KMS-11 (cell line): ENCODE measurements around the gene TRIM58.

Source experiments
- H2AFZ ChIP-seq: fragments of 200-600 bp; sonication (generic); 2 replicates; pipeline ENCODE4 v1.6.1; 2016; ENCODE audit warnings: antibody characterized with exemption, mixed run types, low read depth
- H3K27ac ChIP-seq: fragments of 200-600 bp; sonication (generic); 2 replicates; pipeline ENCODE4 v1.6.1; 2016; ENCODE audit warnings: mild to moderate bottlenecking, mixed run types
- H3K27me3 ChIP-seq: fragments of 200-600 bp; sonication (generic); 2 replicates; pipeline ENCODE4 v1.6.1; 2017; ENCODE audit warnings: mild to moderate bottlenecking, low read depth, mixed run types, moderate library complexity; ENCODE audit not compliant: insufficient read depth
- H3K36me3 ChIP-seq: fragments of 200-600 bp; sonication (generic); 2 replicates; pipeline ENCODE4 v1.6.1; 2017; ENCODE audit warnings: mild to moderate bottlenecking, mixed run types; ENCODE audit not compliant: insufficient read depth
- H3K4me1 ChIP-seq: fragments of 200-600 bp; sonication (generic); 2 replicates; pipeline ENCODE4 v1.6.1; 2016; ENCODE audit warnings: mild to moderate bottlenecking, low read depth, mixed run types; ENCODE audit not compliant: poor library complexity, severe bottlenecking
- H3K4me2 ChIP-seq: fragments of 200-600 bp; sonication (generic); 2 replicates; pipeline ENCODE4 v1.7.0; 2016; ENCODE audit warnings: mild to moderate bottlenecking, mixed run types
- H3K4me3 ChIP-seq: fragments of 200-600 bp; sonication (generic); IDR thresholded peaks from 2 replicates; pipeline ENCODE4 v1.6.1; 2017; ENCODE audit warnings: low read depth, low read length, mixed read lengths; ENCODE audit not compliant: insufficient read depth
- H3K79me2 ChIP-seq: fragments of 200-600 bp; sonication (generic); 2 replicates; pipeline ENCODE4 v1.6.1; 2016; ENCODE audit warnings: low read depth, mixed run types; ENCODE audit not compliant: insufficient read depth
- H3K9ac ChIP-seq: fragments of 200-600 bp; sonication (generic); 2 replicates; pipeline ENCODE4 v1.6.1; 2016; ENCODE audit warnings: mild to moderate bottlenecking, mixed run types
- H4K20me1 ChIP-seq: fragments of 200-600 bp; sonication (generic); 2 replicates; pipeline ENCODE4 v1.6.1; 2016; ENCODE audit warnings: mild to moderate bottlenecking, mixed run types; ENCODE audit not compliant: insufficient read depth
- CTCF ChIP-seq: fragments of 200-600 bp; sonication (generic); conservative IDR thresholded peaks from 2 replicates; pipeline ENCODE4 v1.6.1; 2017; ENCODE audit warnings: low read depth, mild to moderate bottlenecking, antibody characterized with exemption, low read length, moderate library complexity, mixed read lengths

TRIM58 gene

DNA sequence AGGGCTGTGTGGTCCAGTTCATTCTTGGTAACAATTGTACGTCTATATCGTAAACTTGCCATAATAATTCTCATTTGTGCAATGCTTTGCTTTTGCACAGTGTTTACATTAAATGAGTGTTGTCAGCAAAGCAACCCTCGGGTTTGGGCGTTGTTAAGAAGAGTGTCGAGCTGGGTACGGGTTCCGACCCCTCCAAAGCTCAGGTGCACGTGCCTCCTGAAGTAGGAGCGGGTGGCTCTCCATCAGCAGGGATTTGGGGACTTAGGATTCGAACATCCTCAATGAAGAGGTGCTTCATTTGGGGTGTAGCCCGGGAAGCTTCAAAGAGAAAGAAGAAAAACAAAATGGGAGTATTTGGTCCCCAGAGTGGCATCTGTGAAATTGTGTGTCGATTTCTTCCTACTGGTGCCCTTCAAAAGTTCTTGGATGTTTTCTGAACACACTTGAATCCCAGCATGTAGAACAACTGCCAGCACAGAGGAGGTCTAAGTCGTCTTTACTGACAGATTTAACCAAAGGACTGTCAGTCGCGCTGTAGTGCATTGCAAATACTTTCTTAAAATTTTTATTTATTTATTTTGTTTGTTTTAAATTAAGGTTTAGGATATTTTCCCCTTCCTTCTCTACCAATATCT, 1.1 kb downstream of the TRIM58 start:
- Histone ChIP-seq H3K27ac (peak overlapping the region; percentile 89), H4K20me1 (no peaks in the 10 kb centered on the region), H2AFZ (peak overlapping the region; percentile 95), H3K9ac (peak overlapping the region; percentile 91; the same call in 1 of the 2 replicates), H3K4me1 (peaks cover 10% of the 10 kb centered on the region), H3K4me2 (peak overlapping the region; percentile 84), H3K79me2 (peaks cover 12% of the 10 kb centered on the region; the same call in 1 of the 2 replicates), H3K27me3 (no peaks in the 10 kb centered on the region), H3K36me3 (peaks cover 3% of the 10 kb centered on the region; the same call in 1 of the 2 replicates), H3K4me3 (peak overlapping the region; percentile 84)
- TF ChIP-seq CTCF: no peak

- H3K4me3 ChIP-seq: no peak overlapping the region
- TF ChIP-seq CTCF: no peak
- H3K79me2 ChIP-seq: peaks cover 11% of the 10 kb centered on the region; the same call in 1 of the 2 replicates
- no peak overlapping the region for H3K4me2 ChIP-seq
- peaks cover 10% of the 10 kb centered on the region for H3K4me1 ChIP-seq
- H4K20me1 ChIP-seq: no peaks in the 10 kb centered on the region
- no peaks in the 10 kb centered on the region for H3K27me3 ChIP-seq
- H3K9ac ChIP-seq: no peak overlapping the region
- peaks cover 8% of the 10 kb centered on the region; the same call in 1 of the 2 replicates for H3K36me3 ChIP-seq
- no peak overlapping the region for H2AFZ ChIP-seq
- no peak overlapping the region for H3K27ac ChIP-seq
Measured at GRCh38 chr1:247862756-247863155, 5.8 kb downstream of the TRIM58 start.

DNA sequence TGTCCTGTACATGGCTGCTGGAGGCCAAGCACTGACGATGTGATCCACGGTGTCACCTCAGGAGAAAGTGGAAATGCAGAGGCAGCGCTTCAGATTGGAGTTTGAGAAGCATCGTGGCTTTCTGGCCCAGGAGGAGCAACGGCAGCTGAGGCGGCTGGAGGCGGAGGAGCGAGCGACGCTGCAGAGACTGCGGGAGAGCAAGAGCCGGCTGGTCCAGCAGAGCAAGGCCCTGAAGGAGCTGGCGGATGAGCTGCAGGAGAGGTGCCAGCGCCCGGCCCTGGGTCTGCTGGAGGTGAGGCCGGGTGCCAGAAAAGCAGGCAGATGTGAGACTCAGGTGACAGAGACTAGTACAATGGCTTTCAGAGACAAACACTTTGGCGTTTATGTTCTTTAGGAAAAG, 7.7 kb downstream of the TRIM58 start:
- no peak overlapping the region for H3K4me2 ChIP-seq
- H3K27ac ChIP-seq: no peak overlapping the region
- H2AFZ ChIP-seq: no peak overlapping the region
- TF ChIP-seq CTCF: no peak
- H3K4me1 ChIP-seq: no peaks in the 10 kb centered on the region
- peaks cover 7% of the 10 kb centered on the region; the same call in 1 of the 2 replicates for H3K79me2 ChIP-seq
- H3K9ac ChIP-seq: no peak overlapping the region
- no peaks in the 10 kb centered on the region for H4K20me1 ChIP-seq
- no peak overlapping the region for H3K4me3 ChIP-seq
- H3K27me3 ChIP-seq: no peaks in the 10 kb centered on the region
- H3K36me3 ChIP-seq: peaks cover 22% of the 10 kb centered on the region

DNA sequence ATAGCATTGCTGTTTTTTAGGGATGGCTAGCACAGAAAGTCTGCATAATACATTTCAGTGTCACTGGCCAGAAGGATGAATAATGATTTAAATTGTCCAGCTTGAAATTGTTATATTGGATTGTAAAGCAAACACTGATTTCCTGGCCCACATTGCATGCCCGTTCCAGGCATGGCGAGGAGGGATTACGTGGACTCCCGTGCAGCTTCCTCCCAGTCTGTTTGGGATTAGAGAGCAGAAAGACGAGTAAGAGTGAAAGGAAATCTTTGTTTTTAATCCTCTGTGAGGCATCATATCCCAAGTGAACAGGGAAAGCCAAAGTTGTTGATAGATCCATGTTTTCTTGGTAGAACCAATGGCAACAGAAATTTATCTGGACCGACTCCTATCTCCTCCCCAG, 8.4 kb downstream of the TRIM58 start:
- Histone ChIP-seq H3K4me1 (no peaks in the 10 kb centered on the region), H3K9ac (no peak overlapping the region), H3K4me3 (no peak overlapping the region), H3K36me3 (peaks cover 23% of the 10 kb centered on the region), H3K27ac (no peak overlapping the region), H3K79me2 (0 out of 2 replicates have a peak, but pooled peaks cover under 1% of the 10 kb centered on the region), H4K20me1 (no peaks in the 10 kb centered on the region), H2AFZ (no peak overlapping the region), H3K27me3 (no peaks in the 10 kb centered on the region), H3K4me2 (no peak overlapping the region)
- TF ChIP-seq CTCF: no peak
